ENCODE results near the gene ESRRB. TPM values are rescaled to one million over a fixed set of nuclear protein-coding genes. Genes with fewer than 3 reads are reported as not detected.

ESRRB gene
- total RNA-seq, 1 experiment from 2014 or later, result 1.6 TPM

DNA sequence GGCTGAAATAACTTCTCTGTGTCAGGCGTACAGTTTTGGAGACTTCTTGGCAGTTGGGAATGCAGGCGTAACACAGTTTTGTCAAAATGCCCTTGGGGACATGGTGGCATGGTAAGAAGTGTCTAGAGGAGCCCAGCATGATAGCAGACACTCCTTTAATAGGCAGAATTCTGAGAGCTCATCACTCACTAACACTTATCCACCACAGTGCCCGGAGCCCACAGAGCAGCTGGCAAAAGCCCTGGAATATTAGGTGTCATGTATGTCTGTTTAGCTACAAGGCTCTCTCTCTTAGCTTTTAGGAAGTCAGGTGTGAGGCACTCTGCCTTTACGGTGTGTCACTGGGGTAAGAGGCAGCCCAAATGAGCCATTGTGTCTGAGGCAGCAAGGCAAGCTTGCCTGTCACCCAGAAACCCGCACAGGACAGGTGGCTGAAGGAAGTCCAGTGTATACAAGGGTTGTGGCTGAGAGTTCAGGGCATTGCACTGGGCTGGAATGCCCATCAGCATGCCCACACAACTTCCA is 96.3 kb downstream of the ESRRB start:
- no peak overlapping the region for H3K27ac Mint-ChIP-seq
- TF ChIP-seq, protein P1, sequence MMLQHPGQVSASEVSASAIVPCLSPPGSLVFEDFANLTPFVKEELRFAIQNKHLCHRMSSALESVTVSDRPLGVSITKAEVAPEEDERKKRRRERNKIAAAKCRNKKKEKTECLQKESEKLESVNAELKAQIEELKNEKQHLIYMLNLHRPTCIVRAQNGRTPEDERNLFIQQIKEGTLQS (CRISPR knock-in tag; conservative IDR thresholded peaks at IDR 0.05), result no peak
- no peak for TF ChIP-seq MXD4 (CRISPR knock-in tag; IDR thresholded peaks at IDR 0.05; ENCODE audit: borderline replicate concordance)
- TF ChIP-seq GABPB1 (CRISPR knock-in tag; IDR thresholded peaks at IDR 0.05), result no peak
- TF ChIP-seq CBFB (CRISPR knock-in tag; IDR thresholded peaks at IDR 0.05; ENCODE audit: low read depth), result no peak
- TF ChIP-seq RELA (CRISPR knock-in tag; IDR thresholded peaks at IDR 0.05; ENCODE audit: borderline replicate concordance), result no peak
- no peak for TF ChIP-seq ZNF138 (CRISPR knock-in tag; conservative IDR thresholded peaks at IDR 0.05)
- no peak for TF ChIP-seq ELF4 (CRISPR knock-in tag; IDR thresholded peaks at IDR 0.05; ENCODE audit: low read depth)
- no peak for TF ChIP-seq RORB (CRISPR knock-in tag; IDR thresholded peaks at IDR 0.05)
- TF ChIP-seq ZNF121 (CRISPR knock-in tag; IDR thresholded peaks at IDR 0.05), result no peak
- TF ChIP-seq ZNF416 (CRISPR knock-in tag; IDR thresholded peaks at IDR 0.05), result no peak
- TF ChIP-seq GTF2I (CRISPR knock-in tag; conservative IDR thresholded peaks at IDR 0.05), result no peak
- no peak for TF ChIP-seq ZNF232 (CRISPR knock-in tag; IDR thresholded peaks at IDR 0.05)
- TF ChIP-seq, protein P2, sequence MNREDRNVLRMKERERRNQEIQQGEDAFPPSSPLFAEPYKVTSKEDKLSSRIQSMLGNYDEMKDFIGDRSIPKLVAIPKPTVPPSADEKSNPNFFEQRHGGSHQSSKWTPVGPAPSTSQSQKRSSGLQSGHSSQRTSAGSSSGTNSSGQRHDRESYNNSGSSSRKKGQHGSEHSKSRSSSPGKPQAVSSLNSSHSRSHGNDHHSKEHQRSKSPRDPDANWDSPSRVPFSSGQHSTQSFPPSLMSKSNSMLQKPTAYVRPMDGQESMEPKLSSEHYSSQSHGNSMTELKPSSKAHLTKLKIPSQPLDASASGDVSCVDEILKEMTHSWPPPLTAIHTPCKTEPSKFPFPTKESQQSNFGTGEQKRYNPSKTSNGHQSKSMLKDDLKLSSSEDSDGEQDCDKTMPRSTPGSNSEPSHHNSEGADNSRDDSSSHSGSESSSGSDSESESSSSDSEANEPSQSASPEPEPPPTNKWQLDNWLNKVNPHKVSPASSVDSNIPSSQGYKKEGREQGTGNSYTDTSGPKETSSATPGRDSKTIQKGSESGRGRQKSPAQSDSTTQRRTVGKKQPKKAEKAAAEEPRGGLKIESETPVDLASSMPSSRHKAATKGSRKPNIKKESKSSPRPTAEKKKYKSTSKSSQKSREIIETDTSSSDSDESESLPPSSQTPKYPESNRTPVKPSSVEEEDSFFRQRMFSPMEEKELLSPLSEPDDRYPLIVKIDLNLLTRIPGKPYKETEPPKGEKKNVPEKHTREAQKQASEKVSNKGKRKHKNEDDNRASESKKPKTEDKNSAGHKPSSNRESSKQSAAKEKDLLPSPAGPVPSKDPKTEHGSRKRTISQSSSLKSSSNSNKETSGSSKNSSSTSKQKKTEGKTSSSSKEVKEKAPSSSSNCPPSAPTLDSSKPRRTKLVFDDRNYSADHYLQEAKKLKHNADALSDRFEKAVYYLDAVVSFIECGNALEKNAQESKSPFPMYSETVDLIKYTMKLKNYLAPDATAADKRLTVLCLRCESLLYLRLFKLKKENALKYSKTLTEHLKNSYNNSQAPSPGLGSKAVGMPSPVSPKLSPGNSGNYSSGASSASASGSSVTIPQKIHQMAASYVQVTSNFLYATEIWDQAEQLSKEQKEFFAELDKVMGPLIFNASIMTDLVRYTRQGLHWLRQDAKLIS (CRISPR knock-in tag; IDR thresholded peaks at IDR 0.05; ENCODE audit: borderline replicate concordance), result no peak
- TF ChIP-seq JAZF1 (CRISPR knock-in tag; IDR thresholded peaks at IDR 0.05), result no peak
- TF ChIP-seq, protein P3, sequence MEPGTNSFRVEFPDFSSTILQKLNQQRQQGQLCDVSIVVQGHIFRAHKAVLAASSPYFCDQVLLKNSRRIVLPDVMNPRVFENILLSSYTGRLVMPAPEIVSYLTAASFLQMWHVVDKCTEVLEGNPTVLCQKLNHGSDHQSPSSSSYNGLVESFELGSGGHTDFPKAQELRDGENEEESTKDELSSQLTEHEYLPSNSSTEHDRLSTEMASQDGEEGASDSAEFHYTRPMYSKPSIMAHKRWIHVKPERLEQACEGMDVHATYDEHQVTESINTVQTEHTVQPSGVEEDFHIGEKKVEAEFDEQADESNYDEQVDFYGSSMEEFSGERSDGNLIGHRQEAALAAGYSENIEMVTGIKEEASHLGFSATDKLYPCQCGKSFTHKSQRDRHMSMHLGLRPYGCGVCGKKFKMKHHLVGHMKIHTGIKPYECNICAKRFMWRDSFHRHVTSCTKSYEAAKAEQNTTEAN (CRISPR knock-in tag; IDR thresholded peaks at IDR 0.05), result no peak
- no peak for TF ChIP-seq ZNF671 (CRISPR knock-in tag; IDR thresholded peaks at IDR 0.05)
- no peak for TF ChIP-seq EMX1 (CRISPR knock-in tag; IDR thresholded peaks at IDR 0.05)
- TF ChIP-seq, protein P4, sequence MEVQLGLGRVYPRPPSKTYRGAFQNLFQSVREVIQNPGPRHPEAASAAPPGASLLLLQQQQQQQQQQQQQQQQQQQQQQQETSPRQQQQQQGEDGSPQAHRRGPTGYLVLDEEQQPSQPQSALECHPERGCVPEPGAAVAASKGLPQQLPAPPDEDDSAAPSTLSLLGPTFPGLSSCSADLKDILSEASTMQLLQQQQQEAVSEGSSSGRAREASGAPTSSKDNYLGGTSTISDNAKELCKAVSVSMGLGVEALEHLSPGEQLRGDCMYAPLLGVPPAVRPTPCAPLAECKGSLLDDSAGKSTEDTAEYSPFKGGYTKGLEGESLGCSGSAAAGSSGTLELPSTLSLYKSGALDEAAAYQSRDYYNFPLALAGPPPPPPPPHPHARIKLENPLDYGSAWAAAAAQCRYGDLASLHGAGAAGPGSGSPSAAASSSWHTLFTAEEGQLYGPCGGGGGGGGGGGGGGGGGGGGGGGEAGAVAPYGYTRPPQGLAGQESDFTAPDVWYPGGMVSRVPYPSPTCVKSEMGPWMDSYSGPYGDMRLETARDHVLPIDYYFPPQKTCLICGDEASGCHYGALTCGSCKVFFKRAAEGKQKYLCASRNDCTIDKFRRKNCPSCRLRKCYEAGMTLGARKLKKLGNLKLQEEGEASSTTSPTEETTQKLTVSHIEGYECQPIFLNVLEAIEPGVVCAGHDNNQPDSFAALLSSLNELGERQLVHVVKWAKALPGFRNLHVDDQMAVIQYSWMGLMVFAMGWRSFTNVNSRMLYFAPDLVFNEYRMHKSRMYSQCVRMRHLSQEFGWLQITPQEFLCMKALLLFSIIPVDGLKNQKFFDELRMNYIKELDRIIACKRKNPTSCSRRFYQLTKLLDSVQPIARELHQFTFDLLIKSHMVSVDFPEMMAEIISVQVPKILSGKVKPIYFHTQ (CRISPR knock-in tag; IDR thresholded peaks at IDR 0.05), result no peak
- TF ChIP-seq SOX15 (CRISPR knock-in tag; IDR thresholded peaks at IDR 0.05), result no peak
- H3K4me3 Mint-ChIP-seq, result no peak overlapping the region
- no peaks in the 10 kb centered on the region for H3K9me3 Mint-ChIP-seq
- no peaks in the 10 kb centered on the region for H3K36me3 Mint-ChIP-seq
- peaks cover 6% of the 10 kb centered on the region; the same call in 1 of the 2 replicates for H3K4me1 Mint-ChIP-seq
- POLR2A ChIA-PET, result no interaction called here
- no peak for DNase-seq (ENCODE audit: low spot score)
- no peak for ATAC-seq
- H3K27me3 Mint-ChIP-seq (ENCODE audit: low read depth), result no peaks in the 10 kb centered on the region; the same call in 1 of the 2 replicates
- CTCF ChIA-PET, result interaction anchor here (0.6 to 2.7 kb wide), 4 partner anchors 12 to 605 kb away, joined by 3 to 13 read pairs (median 4); no protein-coding TSS in a partner anchor

All from WTC11 (cell line).